GM12878 (cell line): ENCODE data around the gene WNT16.

Source experiments
- NR2C2 ChIP-seq: IDR thresholded peaks from 2 replicates; pipeline ENCODE4 v1.6.1; 2011; ENCODE audit warnings: borderline replicate concordance, low read depth; ENCODE audit not compliant: control insufficient read depth, insufficient read length
- SUZ12 ChIP-seq: fragments of 200-600 bp; sonication (generic); IDR thresholded peaks from one replicate; pipeline ENCODE4 v1.6.1; 2018; ENCODE audit warnings: antibody characterized with exemption, mild to moderate bottlenecking; ENCODE audit not compliant: unreplicated experiment
- TBL1XR1 ChIP-seq: IDR thresholded peaks from 2 replicates; pipeline ENCODE4 v1.6.1; 2012; ENCODE audit warnings: low read depth, low read length, improper control_type of control experiment

DNA sequence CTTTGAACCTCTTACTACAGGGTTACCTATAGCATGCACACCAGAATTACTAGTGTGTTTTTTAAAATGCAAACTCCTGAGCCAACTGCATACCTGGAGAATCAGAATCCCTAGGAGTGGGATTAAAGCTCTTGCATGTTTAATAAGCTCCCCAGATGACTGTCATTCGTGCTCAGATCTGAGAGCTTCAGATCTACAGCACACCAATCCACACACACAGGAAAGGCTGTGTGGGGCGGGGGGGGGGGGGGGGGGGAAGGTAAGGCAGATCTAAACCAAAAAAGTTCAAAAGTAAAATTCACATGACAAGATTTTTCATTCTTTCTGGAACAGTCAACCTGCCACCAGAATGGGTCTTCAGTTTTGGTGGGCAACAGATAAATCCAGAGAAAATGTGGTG lies 61.8 kb downstream of the WNT16 start:
- TF ChIP-seq NR2C2 (no peak), TBL1XR1 (no peak), SUZ12 (no peak)
